GM19467 (cell line): Measurements from ENCODE around the gene EIF5A.

Experiments
- ATAC-seq: cut with Tn5 transposase; IDR thresholded peaks from one replicate; pipeline ENCODE4 v1.9.1; 2021; ENCODE audit warnings: mild to moderate bottlenecking, moderate library complexity; ENCODE audit not compliant: unreplicated experiment

EIF5A gene

GRCh38 chr17:7312432-7313087, 5.1 kb downstream of the EIF5A start:
- no peak for ATAC-seq

- ATAC-seq = no peak
Observed at GRCh38 chr17:7313088-7313889, 5.9 kb downstream of the EIF5A start.

- no peak for ATAC-seq
Observed at GRCh38 chr17:7313890-7314718, 6.7 kb downstream of the EIF5A start.

- peak; percentile 60 for ATAC-seq
Observed at GRCh38 chr17:7314719-7315569, 7.5 kb downstream of the EIF5A start, which contains the start of gene GPS2. GPS2 (minus strand) TSS chr17:7315360; CDS start chr17:7315052, 308 bp downstream.

- ATAC-seq = no peak
Observed at GRCh38 chr17:7315570-7316235, 8.3 kb downstream of the EIF5A start.

- no peak for ATAC-seq
Observed at GRCh38 chr17:7317161-7317803, 9.9 kb downstream of the EIF5A start.

GRCh38 chr17:7318121-7318860, 10.9 kb downstream of the EIF5A start:
- no peak for ATAC-seq

- ATAC-seq = no peak
Observed at GRCh38 chr17:7321466-7321865, 14.0 kb downstream of the EIF5A start.

- ATAC-seq = no peak
Observed at GRCh38 chr17:7322520-7323194, 15.2 kb downstream of the EIF5A start.

- no peak for ATAC-seq
Observed at GRCh38 chr17:7323731-7324437, 16.5 kb downstream of the EIF5A start.

- ATAC-seq = no peak
Observed at GRCh38 chr17:7324438-7324779, 17.0 kb downstream of the EIF5A start.

GRCh38 chr17:7325031-7325528, 17.7 kb downstream of the EIF5A start:
- no peak for ATAC-seq

- no peak for ATAC-seq
Observed at GRCh38 chr17:7326186-7326585, 18.8 kb downstream of the EIF5A start.

- ATAC-seq = no peak
Observed at GRCh38 chr17:7327056-7327455, 19.6 kb downstream of the EIF5A start.

GRCh38 chr17:7327501-7327900, 20.1 kb downstream of the EIF5A start:
- no peak for ATAC-seq

GRCh38 chr17:7328009-7328408, 20.6 kb downstream of the EIF5A start:
- ATAC-seq = no peak

GRCh38 chr17:7328840-7329373, 21.5 kb downstream of the EIF5A start, which contains the start of gene NEURL4:
NEURL4 (minus strand) TSS chr17:7329335; CDS start chr17:7329312, 23 bp downstream.
- peak; percentile 4 for ATAC-seq
